ENCODE results near the gene SGIP1. TPM values are rescaled to one million over a fixed set of nuclear protein-coding genes. Genes with fewer than 3 reads are reported as not detected.

Gene SGIP1, protein sequence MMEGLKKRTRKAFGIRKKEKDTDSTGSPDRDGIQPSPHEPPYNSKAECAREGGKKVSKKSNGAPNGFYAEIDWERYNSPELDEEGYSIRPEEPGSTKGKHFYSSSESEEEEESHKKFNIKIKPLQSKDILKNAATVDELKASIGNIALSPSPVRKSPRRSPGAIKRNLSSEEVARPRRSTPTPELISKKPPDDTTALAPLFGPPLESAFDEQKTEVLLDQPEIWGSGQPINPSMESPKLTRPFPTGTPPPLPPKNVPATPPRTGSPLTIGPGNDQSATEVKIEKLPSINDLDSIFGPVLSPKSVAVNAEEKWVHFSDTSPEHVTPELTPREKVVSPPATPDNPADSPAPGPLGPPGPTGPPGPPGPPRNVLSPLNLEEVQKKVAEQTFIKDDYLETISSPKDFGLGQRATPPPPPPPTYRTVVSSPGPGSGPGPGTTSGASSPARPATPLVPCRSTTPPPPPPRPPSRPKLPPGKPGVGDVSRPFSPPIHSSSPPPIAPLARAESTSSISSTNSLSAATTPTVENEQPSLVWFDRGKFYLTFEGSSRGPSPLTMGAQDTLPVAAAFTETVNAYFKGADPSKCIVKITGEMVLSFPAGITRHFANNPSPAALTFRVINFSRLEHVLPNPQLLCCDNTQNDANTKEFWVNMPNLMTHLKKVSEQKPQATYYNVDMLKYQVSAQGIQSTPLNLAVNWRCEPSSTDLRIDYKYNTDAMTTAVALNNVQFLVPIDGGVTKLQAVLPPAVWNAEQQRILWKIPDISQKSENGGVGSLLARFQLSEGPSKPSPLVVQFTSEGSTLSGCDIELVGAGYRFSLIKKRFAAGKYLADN
- 1 to 10 TPM; 1.3 to 6.2 TPM for total RNA-seq

DNA sequence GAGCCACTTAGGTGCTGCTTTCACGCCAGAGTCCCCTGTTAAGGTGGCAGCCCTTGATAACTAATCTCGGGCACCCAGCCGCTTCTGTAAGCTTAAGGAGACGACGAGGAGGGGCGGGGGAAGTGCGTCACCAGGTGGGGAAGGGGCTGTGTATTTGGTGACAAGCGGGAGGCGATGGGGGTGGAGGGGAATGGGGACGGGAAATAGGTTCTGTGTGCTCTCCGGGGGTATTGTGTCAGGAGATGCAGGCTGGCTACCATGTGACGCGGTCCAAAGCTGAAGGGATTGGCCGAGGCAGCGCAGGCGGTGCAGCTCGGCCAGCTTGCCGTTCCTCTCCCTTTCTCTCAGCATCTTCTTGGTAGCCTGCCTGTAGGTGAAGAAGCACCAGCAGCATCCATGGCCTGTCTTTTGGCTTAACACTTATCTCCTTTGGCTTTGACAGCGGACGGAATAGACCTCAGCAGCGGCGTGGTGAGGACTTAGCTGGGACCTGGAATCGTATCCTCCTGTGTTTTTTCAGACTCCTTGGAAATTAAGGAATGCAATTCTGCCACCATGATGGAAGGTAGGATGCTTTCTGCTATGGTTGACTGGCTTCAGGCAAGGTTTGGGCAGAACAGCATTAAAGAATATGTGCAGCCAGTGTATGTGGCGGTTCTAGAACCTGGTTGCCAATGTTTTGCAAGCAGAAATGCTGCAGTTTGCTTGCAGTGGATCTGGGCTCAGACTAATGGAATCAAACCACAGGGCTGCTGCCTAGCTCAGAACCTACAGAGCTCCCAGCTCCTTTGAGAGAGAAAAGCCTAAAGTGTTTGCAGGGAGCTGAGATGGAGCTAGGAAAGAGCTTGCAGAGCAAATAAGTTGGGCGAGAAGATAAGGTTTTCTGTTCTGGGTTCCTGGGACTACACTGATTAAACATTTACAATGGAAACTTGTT, at the start of gene SGIP1:
TSS of gene SGIP1 (plus strand) at position 350 of the 937 bp plus-strand sequence. CDS start at position 556, 206 bp downstream.
- Histone ChIP-seq H3K27ac (peak within 1 kb of the TSS; percentile 77 to 83), H3K36me3 (no peaks in the 10 kb centered on the region), H3K9me3 (no peaks in the 10 kb centered on the region), H3K4me3 (peak within 1 kb of the TSS; percentile 42 to 53), H3K4me1 (peaks cover 0 to 7% of the 10 kb centered on the region in 2 donors), H3K27me3 (no peaks in the 10 kb centered on the region)
- DNase-seq (ENCODE audit: low spot score), result peak; percentile 79
- TF ChIP-seq, protein P1, sequence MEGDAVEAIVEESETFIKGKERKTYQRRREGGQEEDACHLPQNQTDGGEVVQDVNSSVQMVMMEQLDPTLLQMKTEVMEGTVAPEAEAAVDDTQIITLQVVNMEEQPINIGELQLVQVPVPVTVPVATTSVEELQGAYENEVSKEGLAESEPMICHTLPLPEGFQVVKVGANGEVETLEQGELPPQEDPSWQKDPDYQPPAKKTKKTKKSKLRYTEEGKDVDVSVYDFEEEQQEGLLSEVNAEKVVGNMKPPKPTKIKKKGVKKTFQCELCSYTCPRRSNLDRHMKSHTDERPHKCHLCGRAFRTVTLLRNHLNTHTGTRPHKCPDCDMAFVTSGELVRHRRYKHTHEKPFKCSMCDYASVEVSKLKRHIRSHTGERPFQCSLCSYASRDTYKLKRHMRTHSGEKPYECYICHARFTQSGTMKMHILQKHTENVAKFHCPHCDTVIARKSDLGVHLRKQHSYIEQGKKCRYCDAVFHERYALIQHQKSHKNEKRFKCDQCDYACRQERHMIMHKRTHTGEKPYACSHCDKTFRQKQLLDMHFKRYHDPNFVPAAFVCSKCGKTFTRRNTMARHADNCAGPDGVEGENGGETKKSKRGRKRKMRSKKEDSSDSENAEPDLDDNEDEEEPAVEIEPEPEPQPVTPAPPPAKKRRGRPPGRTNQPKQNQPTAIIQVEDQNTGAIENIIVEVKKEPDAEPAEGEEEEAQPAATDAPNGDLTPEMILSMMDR (IDR thresholded peaks at IDR 0.05), result no peak

DNA sequence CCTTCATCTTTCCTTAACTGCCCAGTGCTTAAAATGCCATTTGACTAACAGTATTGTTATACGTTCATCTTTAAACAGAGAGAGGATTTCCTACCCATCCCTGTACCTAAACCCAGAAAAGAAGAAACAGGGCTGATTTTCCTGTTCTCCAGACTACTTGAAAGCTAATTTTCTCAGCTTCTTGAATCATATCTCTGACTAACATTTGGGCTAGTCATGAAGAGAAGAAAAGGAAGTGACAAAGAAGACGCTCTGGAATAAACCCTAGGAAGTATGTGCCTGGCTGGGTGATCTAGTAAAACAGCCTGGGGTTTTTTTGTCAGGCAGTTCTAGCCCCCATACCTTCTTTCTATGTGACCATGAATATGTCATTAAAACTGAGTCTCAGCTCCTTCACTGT, 44.8 kb upstream of the SGIP1 start:
- no peaks in the 10 kb centered on the region for H3K36me3 ChIP-seq

DNA sequence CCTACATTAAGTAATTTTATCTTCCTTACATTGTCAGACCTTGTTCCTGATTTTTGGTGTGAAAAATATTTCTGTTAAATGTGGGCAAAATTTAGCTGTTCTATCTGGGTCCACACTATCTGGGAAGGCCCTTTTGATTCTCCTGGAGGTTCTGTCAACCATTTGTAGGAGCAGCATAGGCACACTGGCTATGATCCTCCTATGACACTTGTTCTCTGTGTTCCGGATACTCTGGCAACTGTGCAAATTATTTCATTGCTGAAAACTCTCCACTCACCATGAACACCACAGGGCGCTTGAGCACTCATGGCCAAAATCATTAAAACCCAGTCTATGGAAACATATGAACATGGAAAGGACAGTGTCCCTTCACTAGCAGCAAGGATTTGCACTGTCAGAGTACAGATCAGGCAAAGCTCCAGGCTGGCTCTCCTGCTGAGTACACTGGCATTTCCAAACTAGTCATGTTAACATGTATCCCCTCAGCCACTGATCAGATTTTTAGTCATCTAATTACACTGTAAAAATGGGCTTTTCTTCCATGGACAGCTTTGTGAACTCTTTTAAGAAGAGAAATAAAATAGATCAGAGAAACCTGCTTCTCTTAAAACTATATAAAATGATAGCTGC, 43.9 kb upstream of the SGIP1 start:
- no peak for DNase-seq (ENCODE audit: low spot score)
- Histone ChIP-seq H3K4me3 (no peak overlapping the region), H3K27me3 (no peaks in the 10 kb centered on the region), H3K36me3 (no peaks in the 10 kb centered on the region), H3K27ac (no peak overlapping the region), H3K9me3 (no peaks in the 10 kb centered on the region), H3K4me1 (peaks cover 0 to 10% of the 10 kb centered on the region in 2 donors)
- TF ChIP-seq, protein P1 (IDR thresholded peaks at IDR 0.05), result no peak

More for the DNA sequence above, 44.8 kb upstream of the SGIP1 start:
- peaks cover 0 to 10% of the 10 kb centered on the region in 2 donors for H3K4me1 ChIP-seq
- H3K4me3 ChIP-seq, result no peak overlapping the region
- no peaks in the 10 kb centered on the region for H3K27me3 ChIP-seq
- TF ChIP-seq, protein P1 (IDR thresholded peaks at IDR 0.05), result no peak
- no peak overlapping the region for H3K27ac ChIP-seq
- no peak for DNase-seq (ENCODE audit: low spot score)
- H3K9me3 ChIP-seq, result no peaks in the 10 kb centered on the region

DNA sequence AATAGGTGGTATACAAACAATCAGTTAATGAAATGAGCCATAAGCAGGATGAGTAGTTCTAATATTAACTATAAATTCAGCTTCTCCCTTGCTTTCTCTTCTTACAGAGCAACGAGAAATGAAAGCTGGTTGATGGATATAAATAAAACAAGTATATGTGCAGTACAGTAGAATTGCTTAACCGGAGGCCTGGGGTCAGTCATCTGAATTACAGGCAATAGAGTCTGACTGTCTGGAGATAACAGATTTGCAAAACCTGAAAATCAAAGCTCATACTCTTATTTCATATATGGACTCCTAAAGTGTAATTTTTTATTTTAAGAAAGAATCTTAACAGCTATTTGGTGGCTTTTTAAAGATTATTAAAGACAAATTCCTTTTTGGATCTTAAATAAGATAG, 43.1 kb upstream of the SGIP1 start:
- Histone ChIP-seq H3K4me1 (peaks cover 0 to 10% of the 10 kb centered on the region in 2 donors), H3K4me3 (no peak overlapping the region), H3K36me3 (no peaks in the 10 kb centered on the region), H3K27me3 (no peaks in the 10 kb centered on the region), H3K27ac (no peak overlapping the region), H3K9me3 (no peaks in the 10 kb centered on the region)
- DNase-seq (ENCODE audit: low spot score), result no peak
- TF ChIP-seq, protein P1 (IDR thresholded peaks at IDR 0.05), result no peak

DNA sequence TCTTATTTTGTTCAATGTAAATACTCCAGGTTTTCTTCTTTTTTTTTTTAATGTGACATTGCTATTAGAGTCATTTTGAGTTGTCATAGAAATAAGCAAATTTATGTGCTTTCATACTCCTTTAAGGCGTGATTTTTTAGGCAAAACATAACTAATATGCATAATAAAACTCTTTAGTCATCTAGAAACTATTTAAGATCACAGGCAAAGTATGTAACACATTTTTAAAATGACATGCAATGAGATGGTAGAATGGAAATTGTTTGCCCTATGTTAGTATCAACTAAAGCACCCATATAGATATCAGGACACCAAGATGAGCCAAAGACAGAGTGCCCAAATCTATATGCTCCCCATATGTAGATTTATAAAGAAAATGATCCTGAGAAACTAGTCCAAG, 41.5 kb upstream of the SGIP1 start:
- Histone ChIP-seq H3K4me3 (no peak overlapping the region), H3K27me3 (no peaks in the 10 kb centered on the region), H3K9me3 (no peaks in the 10 kb centered on the region), H3K27ac (no peak overlapping the region), H3K36me3 (no peaks in the 10 kb centered on the region), H3K4me1 (peaks cover 0 to 10% of the 10 kb centered on the region in 2 donors)
- TF ChIP-seq, protein P1 (IDR thresholded peaks at IDR 0.05), result no peak
- DNase-seq (ENCODE audit: low spot score), result no peak
